ENCODE results near the gene BLID.

BLID gene

GRCh38 chr11:122105044-122105758 lies 10.8 kb downstream of the BLID start:
- no peak for DNase-seq (ENCODE audit: low read depth)

- no peak for DNase-seq (ENCODE audit: low read depth)
Measured at GRCh38 chr11:122104341-122104740, 11.7 kb downstream of the BLID start.

GRCh38 chr11:122103726-122104125 lies 12.3 kb downstream of the BLID start:
- DNase-seq (ENCODE audit: low read depth), result no peak

GRCh38 chr11:122103321-122103720 lies 12.7 kb downstream of the BLID start:
- DNase-seq (ENCODE audit: low read depth), result no peak

GRCh38 chr11:122102426-122102825 lies 13.6 kb downstream of the BLID start:
- no peak for DNase-seq (ENCODE audit: low read depth)

GRCh38 chr11:122101625-122102291 lies 14.3 kb downstream of the BLID start:
- no peak for DNase-seq (ENCODE audit: low read depth)

GRCh38 chr11:122100756-122101080 lies 15.3 kb downstream of the BLID start:
- no peak for DNase-seq (ENCODE audit: low read depth)

- DNase-seq (ENCODE audit: low read depth), result no peak
Measured at GRCh38 chr11:122100037-122100755, 15.8 kb downstream of the BLID start.

- DNase-seq (ENCODE audit: low read depth), result no peak
Measured at GRCh38 chr11:122099374-122100036, 16.5 kb downstream of the BLID start.

- DNase-seq (ENCODE audit: low read depth), result no peak
Measured at GRCh38 chr11:122098261-122098980, 17.6 kb downstream of the BLID start.

- DNase-seq (ENCODE audit: low read depth), result no peak
Measured at GRCh38 chr11:122097419-122098001, 18.5 kb downstream of the BLID start.

GRCh38 chr11:122096272-122097112 lies 19.5 kb downstream of the BLID start:
- no peak for DNase-seq (ENCODE audit: low read depth)

- DNase-seq (ENCODE audit: low read depth), result no peak
Measured at GRCh38 chr11:122095681-122096262, 20.2 kb downstream of the BLID start.

GRCh38 chr11:122094836-122095235 lies 21.2 kb downstream of the BLID start:
- DNase-seq (ENCODE audit: low read depth), result no peak

- DNase-seq (ENCODE audit: low read depth), result no peak
Measured at GRCh38 chr11:122093731-122094275, 22.2 kb downstream of the BLID start.

- DNase-seq (ENCODE audit: low read depth), result no peak
Measured at GRCh38 chr11:122091835-122092234, 24.2 kb downstream of the BLID start.

- no peak for DNase-seq (ENCODE audit: low read depth)
Measured at GRCh38 chr11:122089111-122089510, 26.9 kb downstream of the BLID start.

GRCh38 chr11:122085712-122086111 lies 30.3 kb downstream of the BLID start:
- DNase-seq (ENCODE audit: low read depth), result no peak

GRCh38 chr11:122085264-122085663 lies 30.8 kb downstream of the BLID start:
- no peak for DNase-seq (ENCODE audit: low read depth)

- DNase-seq (ENCODE audit: low read depth), result no peak
Measured at GRCh38 chr11:122082205-122082604, 33.8 kb downstream of the BLID start.
